Esophagus squamous epithelium (tissue), 4 donors: ENCODE measurements around the gene PRKG1.

Experiments used
- CTCF ChIP-seq, 6 experiments: fragments of 450-650 bp in 4 of 6; fragments of 200-600 bp in 2 of 6; sonication (generic) in 2 of 6; IDR thresholded peaks; one replicate each; pipeline ENCODE4 v1.5.1; 2016 to 2019; ENCODE audit warnings: antibody characterized with exemption in 6 of 6, mild to moderate bottlenecking in 4 of 6, moderate library complexity in 4 of 6
- POLR2A ChIP-seq, 4 donors: fragments of 450-650 bp; IDR thresholded peaks; one replicate each; pipeline ENCODE4 v1.6.1; 2017; ENCODE audit warnings: antibody characterized with exemption in 4 of 4, mild to moderate bottlenecking in 4 of 4, moderate library complexity in 3 of 4

- TF ChIP-seq POLR2A (IDR thresholded peaks at IDR 0.05), result no peak
- TF ChIP-seq CTCF (IDR thresholded peaks at IDR 0.05), result no peak
Measured at GRCh38 chr10:52145636-52146035, 1071.3 kb downstream of the PRKG1 start.
